Myocyte (in vitro differentiated cells): ENCODE results near the gene SSTR4. TPM values are rescaled to one million over a fixed set of nuclear protein-coding genes. Genes with fewer than 3 reads are reported as not detected.

Experiments used
- DNase-seq: peaks from one replicate; pipeline ENCODE4 v3.0.0-alpha.2; 2012; ENCODE audit warnings: low read depth
- total RNA-seq: library from RNA; depleted of rRNA; stranded (reverse); fragments of >200 nt; gene quantifications from 2 replicates; pipeline ENCODE4 v1.2.3, GENCODE V29; 2014

SSTR4 gene
- total RNA-seq, 1 donor from 2014 or later = not detected

GRCh38 chr20:23039885-23040508, 4.9 kb downstream of the SSTR4 start:
- DNase-seq = no peak

DNA sequence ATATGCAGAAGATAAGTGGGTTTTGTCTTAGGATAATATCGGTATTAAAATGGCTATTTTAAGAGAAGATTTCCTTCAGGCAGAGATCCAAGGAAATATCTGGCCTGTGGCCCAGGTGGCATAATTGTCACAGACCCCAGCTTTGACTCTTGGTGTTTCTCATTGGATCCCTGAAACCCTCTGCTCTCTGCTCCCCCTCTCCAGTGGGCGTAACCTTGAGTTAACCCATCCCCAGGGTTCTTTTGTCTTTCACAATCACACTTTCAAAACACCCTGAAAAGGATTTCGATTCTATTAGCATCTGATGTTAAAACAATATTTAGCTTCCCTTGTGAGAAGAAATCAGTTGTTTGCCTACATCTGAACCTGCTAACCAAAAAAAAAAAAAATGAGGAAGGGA, 7.2 kb downstream of the SSTR4 start:
- no peak for DNase-seq

DNA sequence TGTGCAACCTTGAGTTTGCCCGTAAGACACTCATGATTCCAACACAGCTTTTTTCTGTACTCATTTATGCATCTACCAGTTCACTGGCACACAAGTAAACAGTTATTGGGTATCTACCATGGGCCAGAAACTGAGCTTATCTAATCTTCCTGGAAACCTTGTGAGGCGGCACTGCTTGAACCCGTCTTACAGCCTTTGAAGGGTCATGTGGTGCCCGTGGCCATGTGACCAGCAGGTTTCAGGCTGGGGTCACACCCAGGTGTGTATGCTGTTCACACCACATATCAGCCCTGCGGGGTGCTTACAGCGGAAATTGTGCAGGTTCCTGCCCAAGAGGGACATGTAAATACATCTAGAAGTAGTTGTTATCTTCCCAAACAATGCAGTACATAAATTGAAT, 8.3 kb downstream of the SSTR4 start:
- no peak for DNase-seq

- DNase-seq = peak; percentile 52
Measured at GRCh38 chr20:23046431-23046830, 11.3 kb downstream of the SSTR4 start.

GRCh38 chr20:23047001-23047737, 12.1 kb downstream of the SSTR4 start:
- DNase-seq = no peak

DNA sequence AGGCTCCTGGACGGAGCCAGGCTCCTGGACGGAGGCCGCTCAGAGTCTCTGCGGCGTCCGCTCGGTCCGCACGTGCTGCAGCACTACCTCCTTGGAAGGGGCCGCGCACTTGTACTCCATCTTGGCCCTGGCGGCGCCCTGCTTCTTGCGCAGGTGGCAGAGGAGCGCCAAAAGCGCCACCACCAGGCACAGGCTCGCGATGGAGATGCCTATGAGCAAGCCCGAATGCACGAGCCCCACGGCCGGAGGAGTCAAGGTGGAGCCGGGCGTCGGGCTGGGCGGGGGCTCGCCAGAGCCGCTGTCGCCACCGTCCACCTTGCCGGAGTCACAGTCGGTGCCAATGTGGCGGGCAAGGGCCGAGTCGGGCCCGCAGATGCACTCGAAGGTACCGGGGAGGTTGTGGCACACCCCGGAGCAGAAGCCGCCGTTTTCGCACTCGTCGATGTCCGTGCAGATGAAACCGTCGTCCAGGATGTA, 12.7 kb downstream of the SSTR4 start:
- no peak for DNase-seq

DNA sequence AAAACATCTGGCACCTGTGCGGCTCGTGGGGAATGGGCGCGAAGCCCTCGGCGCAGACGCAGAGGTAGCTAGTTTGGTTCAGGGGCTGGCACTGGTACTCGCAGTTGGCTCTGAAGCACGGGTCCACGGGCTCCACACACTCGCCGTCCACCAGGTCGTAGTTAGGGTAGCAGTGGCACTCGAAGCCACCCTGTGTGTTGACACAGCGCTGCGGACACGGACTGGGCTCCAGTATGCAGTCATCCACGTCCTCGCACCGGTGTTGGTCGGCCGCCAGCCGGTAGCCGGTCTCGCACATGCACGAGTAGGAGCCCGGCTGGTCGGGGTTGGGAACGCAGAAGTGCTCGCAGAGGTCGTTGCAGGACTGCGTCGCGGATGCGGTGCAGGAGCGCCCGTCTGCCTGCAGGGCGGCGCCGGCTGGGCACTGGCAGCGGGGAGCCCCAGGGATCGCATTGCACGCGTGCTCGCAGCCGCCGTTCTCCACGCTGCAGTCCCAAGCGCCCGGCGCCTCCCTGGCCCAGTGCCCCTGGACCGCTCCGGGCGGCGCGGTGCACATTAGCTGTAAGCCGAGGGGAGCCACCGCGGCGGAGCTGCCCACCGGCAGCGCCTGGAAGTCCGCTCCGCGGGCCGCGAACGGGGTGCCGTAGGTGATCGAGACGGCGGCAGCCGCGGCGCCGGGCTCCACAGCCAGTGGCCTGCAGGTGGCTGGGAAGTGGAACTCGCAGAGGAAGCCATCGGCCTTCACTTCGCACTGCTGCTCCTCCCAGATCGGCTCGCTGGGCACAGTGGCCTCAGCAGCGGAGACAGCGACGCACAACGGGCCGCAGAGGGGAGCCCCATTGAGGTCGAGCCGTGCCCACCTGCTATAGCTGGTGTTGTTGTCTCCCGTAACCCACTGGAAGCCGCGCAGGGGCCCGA, 13.4 kb downstream of the SSTR4 start:
- peak; percentile 75 for DNase-seq

GRCh38 chr20:23049201-23050075, 14.3 kb downstream of the SSTR4 start, which contains the start of gene THBD:
Gene THBD, minus strand, starts transcription at chr20:23049672. Its CDS starts 168 bp downstream, at chr20:23049504.
- DNase-seq = peak; percentile 82

DNA sequence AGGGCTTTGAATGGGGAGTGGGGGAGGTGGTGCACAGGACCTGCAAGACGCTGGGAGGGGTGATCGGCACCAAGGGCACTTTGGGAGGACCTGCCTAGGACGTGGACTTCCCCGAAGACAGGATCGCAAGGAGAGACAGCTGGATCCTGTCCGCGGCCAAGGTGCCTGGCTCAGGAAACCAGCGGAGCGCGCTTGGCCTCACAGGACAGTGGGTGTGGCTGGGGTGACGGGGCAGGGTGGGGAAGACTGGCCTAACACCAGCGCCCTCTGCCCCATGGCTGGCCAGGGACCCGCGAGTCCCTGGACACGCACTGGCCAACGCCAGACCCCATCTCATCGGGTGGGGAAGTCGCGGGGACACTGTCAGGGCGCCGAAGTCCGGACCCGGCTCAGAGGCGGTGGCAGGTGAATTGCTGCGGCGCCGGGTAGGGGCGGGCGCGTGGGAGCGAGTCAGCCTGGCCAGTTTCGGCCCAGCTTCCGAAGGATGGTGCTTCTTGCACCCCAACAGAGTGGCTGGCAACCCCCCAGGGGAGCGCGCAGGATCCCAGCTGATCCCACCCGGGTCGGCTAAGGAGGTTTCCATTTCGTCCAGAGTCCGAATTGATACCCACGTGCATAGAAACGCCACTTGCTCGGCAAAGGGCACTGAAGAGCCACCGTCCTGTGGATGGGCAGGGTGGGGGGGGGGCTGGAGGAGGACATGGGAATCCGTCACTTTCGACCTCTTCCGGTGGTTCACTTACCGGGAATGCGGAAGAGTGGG, 15.1 kb downstream of the SSTR4 start:
- DNase-seq = peak; percentile 60

- peak; percentile 91 for DNase-seq
Measured at GRCh38 chr20:23050847-23051627, 15.9 kb downstream of the SSTR4 start.

GRCh38 chr20:23052904-23053303, 17.8 kb downstream of the SSTR4 start:
- DNase-seq = no peak

DNA sequence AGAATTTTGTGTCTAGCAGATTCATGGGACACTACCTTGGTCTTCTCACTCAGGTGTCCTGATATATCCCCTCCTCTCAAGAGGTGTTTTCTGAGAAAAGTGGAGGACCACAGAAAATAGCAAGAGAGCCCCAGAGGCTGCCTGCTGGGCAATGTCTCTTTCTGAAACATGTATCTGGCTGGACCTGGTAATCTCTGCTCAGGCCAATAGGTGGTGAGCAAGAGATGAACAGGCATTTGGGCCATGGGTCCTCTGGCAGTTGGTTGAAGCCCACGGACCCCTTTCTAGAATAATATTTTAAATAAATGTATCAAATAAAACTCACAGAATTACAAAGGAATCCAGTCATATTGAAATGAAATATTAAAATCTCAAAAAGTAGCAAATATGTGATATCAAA, 23.1 kb downstream of the SSTR4 start:
- no peak for DNase-seq

GRCh38 chr20:23059001-23059400, 23.9 kb downstream of the SSTR4 start:
- no peak for DNase-seq

DNA sequence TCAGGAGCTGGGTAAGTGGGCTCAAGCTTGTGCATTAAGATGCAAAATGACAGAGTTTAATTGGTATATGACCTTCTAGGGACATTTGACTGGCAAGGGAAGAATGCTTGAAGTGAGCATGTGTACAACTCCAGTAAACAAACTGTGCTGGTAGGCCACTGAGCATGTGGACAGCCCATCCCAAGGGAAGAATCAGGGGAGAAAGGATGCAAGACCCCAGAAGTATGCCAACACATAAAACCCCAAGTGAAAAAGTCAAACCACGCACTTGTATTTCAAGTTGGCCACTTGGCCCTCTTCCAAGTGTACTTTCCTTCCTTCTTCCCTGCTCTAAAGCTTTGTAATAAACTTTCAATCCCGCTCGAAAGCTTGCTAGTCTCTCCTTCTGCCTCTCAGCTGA, 24.7 kb downstream of the SSTR4 start:
- DNase-seq = peak; percentile 63

DNA sequence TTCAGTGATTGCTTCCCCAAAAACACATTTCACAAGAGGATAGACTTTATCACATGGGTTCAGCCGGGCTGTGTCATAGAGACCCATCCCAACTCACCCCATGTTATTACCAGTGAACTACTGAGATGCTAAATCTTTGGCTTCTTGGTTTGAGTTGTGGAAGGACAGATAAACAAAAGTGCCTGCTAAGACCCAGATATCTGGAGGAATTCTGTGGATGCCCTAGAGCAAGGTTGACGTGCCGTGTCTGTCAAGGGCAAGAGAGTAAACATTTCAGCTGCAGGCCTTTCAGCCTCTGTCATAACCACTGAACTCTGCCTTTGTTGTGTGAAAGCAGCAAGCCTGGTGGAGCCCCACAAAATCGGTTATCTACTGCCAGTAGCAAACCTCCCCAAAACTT, 25.5 kb downstream of the SSTR4 start:
- peak; percentile 38 for DNase-seq

- peak; percentile 53 for DNase-seq
Measured at GRCh38 chr20:23061262-23061661, 26.1 kb downstream of the SSTR4 start.

DNA sequence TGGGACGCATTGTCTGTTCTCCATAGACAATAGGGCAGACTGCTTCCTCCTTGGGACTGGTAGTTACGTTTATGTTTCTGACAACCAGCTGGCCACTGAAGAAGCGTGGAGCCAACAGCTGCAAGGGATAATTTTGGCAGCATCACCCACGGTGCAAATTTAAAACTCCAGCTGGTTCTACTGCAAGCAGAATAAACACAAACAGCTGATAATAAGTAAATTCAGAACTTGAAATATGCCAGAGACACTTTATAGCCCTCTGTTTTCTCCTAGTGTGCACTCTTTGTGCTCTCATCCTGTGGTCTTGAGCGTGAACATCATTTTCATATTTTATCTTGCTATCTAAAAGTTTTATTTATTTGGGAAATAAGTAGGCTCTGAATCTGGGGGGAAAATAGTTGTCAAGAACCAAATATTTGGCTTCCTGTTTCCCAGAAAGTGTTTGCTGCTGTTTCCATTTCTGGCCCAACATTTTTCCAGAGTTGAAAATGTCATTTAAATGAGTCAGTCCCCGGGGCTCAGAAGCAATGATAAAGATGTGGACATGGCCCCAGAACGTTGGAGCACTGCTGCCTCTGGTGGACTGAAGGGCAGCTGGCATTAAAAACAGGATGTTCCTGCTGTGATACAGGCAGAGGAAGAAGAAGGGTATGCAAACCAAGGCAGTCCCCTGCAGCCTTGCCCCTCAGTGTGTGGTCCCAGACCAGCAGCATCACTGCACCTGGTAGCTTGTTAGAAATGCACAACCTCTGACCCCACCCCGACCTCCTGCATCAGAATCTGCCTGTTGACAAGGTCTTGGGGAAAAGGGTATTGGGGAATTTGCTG, 26.8 kb downstream of the SSTR4 start:
- DNase-seq = peak; percentile 96

DNA sequence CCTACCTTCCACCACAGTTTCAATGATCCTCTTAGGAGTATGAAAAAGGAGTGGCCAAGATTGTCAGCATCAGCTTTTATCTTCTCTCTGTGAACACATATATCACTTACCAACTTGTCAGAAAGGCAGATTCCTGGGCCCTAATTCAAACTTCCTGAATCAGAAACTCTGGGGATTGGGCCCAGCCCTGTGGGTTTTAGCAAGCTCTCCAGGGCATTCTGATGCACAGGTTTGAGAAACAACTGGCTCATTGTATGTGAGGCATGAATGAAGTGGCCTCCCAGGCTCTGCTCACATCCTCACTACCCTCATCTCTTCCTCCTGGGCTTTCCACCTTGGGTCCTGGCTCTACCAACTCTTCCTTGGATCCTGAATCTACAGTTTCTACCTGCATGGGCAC, 27.5 kb downstream of the SSTR4 start:
- no peak for DNase-seq
